SH-SY5Y (cell line): ENCODE measurements around the gene DDC.

Experiments
- GATA2 ChIP-seq: IDR thresholded peaks from 2 replicates; pipeline ENCODE4 v1.6.1; 2011; ENCODE audit warnings: mild to moderate bottlenecking, low read depth, low read length
- GATA3 ChIP-seq: IDR thresholded peaks from 2 replicates; pipeline ENCODE4 v1.6.1; 2011; ENCODE audit warnings: low read depth, mild to moderate bottlenecking, low read length, moderate library complexity

DNA sequence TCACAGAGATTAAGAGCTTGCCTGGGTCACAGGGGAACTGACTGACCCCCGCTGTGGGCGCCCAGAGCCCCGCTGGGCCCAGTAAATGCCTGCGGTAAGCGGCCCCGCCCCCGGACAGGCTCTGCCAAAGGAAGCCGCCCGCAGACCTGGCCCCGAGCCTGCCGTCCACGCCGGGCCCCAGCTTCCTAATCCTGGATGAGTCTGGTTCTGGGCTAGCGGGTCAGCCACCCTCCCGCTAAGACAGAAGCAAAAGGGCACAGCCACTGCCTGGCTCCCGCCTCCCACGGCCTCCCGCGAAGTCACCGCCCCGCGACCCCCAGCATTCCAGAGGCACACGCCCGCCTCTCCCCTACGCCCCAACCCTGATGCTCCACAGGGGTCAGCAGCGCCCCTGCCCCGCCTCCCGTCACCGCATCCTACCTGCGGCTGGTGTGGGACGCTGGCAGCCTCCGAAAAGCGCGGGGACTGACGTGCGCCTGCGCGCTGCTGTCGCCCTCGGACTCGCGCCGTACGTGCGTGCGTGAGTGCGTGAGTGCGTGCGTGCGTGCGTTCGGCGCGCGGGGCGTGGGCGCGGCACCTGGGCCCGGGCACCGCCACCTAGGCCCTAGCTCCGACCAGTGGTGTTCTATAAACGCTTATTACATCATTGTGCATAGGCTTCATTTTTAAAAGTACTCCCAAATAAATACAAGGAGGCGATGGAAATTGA is 115.2 kb downstream of the DDC start, which contains the start of gene FIGNL1:
- TF ChIP-seq GATA2 = no peak
- TF ChIP-seq GATA3 = no peak
